MM.1S (cell line): Measurements from ENCODE around the gene RADIL.

Source experiments
- DNase-seq: peaks from one replicate; pipeline ENCODE4 v3.0.0-alpha.2; 2015
- H2AFZ ChIP-seq: fragments of 300-600 bp; sonication (generic); 2 replicates; pipeline ENCODE4 v1.6.0; 2016; ENCODE audit warnings: antibody characterized with exemption, low read length
- H3F3A ChIP-seq: fragments of 300-600 bp; sonication (generic); 2 replicates; pipeline ENCODE4 v1.6.1; 2016; ENCODE audit warnings: mild to moderate bottlenecking, antibody characterized with exemption, low read length, moderate library complexity, mixed read lengths; ENCODE audit not compliant: insufficient read depth
- H3K27ac ChIP-seq: fragments of 300-600 bp; sonication (generic); 2 replicates; pipeline ENCODE4 v1.5.1; 2016; ENCODE audit warnings: mild to moderate bottlenecking, low read length
- H3K27me3 ChIP-seq: fragments of 300-600 bp; sonication (generic); replicated peaks from 2 replicates; pipeline ENCODE4 v1.6.0; 2016; ENCODE audit warnings: low read length; ENCODE audit not compliant: insufficient read depth
- H3K36me3 ChIP-seq: fragments of 300-600 bp; sonication (generic); replicated peaks from 2 replicates; pipeline ENCODE4 v1.6.1; 2016; ENCODE audit warnings: mild to moderate bottlenecking, low read length, mixed read lengths; ENCODE audit not compliant: insufficient read depth
- H3K4me1 ChIP-seq: fragments of 300-600 bp; sonication (generic); 2 replicates; pipeline ENCODE4 v1.6.1; 2016; ENCODE audit warnings: low read length, mixed read lengths
- H3K4me2 ChIP-seq: fragments of 300-600 bp; sonication (generic); 2 replicates; pipeline ENCODE4 v1.6.0; 2016; ENCODE audit warnings: low read depth, low read length
- H3K4me3 ChIP-seq: fragments of 300-600 bp; sonication (generic); 2 replicates; pipeline ENCODE4 v1.5.1; 2016; ENCODE audit warnings: low read length, mixed read lengths
- H3K79me2 ChIP-seq: fragments of 300-600 bp; sonication (generic); 2 replicates; pipeline ENCODE4 v1.6.1; 2016; ENCODE audit warnings: mixed run types, low read length, mixed read lengths
- H3K9ac ChIP-seq: fragments of 300-600 bp; sonication (generic); 2 replicates; pipeline ENCODE4 v1.6.1; 2016; ENCODE audit warnings: low read length, mixed read lengths
- H3K9me2 ChIP-seq: fragments of 300-600 bp; sonication (generic); replicated peaks from 2 replicates; pipeline ENCODE4 v1.6.1; 2016; ENCODE audit warnings: mild to moderate bottlenecking, low read length, mixed read lengths; ENCODE audit not compliant: insufficient read depth
- H3K9me3 ChIP-seq: fragments of 300-600 bp; sonication (generic); replicated peaks from 2 replicates; pipeline ENCODE4 v1.6.1; 2016; ENCODE audit warnings: mild to moderate bottlenecking, low read length, mixed read lengths; ENCODE audit not compliant: insufficient read depth
- H4K20me1 ChIP-seq: fragments of 300-600 bp; sonication (generic); 2 replicates; pipeline ENCODE4 v1.6.1; 2016; ENCODE audit warnings: mild to moderate bottlenecking, low read length, moderate library complexity, mixed read lengths; ENCODE audit not compliant: insufficient read depth
- CTCF ChIP-seq: fragments of 300-600 bp; sonication (generic); IDR thresholded peaks from 2 replicates; pipeline ENCODE4 v1.5.1; 2016; ENCODE audit warnings: antibody characterized with exemption, low read length, mixed read lengths
- EZH2 ChIP-seq: fragments of 300-600 bp; sonication (generic); optimal IDR thresholded peaks from 2 replicates; pipeline ENCODE3; 2017; ENCODE audit warnings: low read depth, mild to moderate bottlenecking, antibody characterized with exemption, low read length, mixed read lengths
- EZH2phosphoT487 ChIP-seq: fragments of 300-600 bp; sonication (generic); IDR thresholded peaks from 2 replicates; pipeline ENCODE4 v1.6.1; 2018; ENCODE audit warnings: antibody characterized with exemption, low read length

The RADIL gene

GRCh38 chr7:4817178-4817901 lies 66.2 kb downstream of the RADIL start:
- Histone ChIP-seq H3K9me3 (no peaks in the 10 kb centered on the region), H3K79me2 (no peaks in the 10 kb centered on the region), H4K20me1 (no peaks in the 10 kb centered on the region), H3K27ac (no peak overlapping the region), H3K4me3 (no peak overlapping the region), H3K27me3 (peaks cover 69% of the 10 kb centered on the region), H3K9ac (no peak overlapping the region), H3K4me2 (no peak overlapping the region), H3K36me3 (no peaks in the 10 kb centered on the region), H3F3A (no peaks in the 10 kb centered on the region), H2AFZ (no peak overlapping the region), H3K9me2 (no peaks in the 10 kb centered on the region), H3K4me1 (no peaks in the 10 kb centered on the region)
- no peak for DNase-seq
- TF ChIP-seq EZH2 (no peak), CTCF (no peak), EZH2phosphoT487 (no peak)

GRCh38 chr7:4816419-4817080 lies 67.0 kb downstream of the RADIL start:
- peaks cover 69% of the 10 kb centered on the region for H3K27me3 ChIP-seq
- DNase-seq = no peak
- H2AFZ ChIP-seq = no peak overlapping the region
- H3F3A ChIP-seq = no peaks in the 10 kb centered on the region
- H3K27ac ChIP-seq = no peak overlapping the region
- no peaks in the 10 kb centered on the region for H3K4me1 ChIP-seq
- H3K4me2 ChIP-seq = no peak overlapping the region
- H3K9ac ChIP-seq = no peak overlapping the region
- TF ChIP-seq EZH2phosphoT487 (no peak), EZH2 (no peak), CTCF (no peak)
- no peaks in the 10 kb centered on the region for H3K9me2 ChIP-seq
- no peaks in the 10 kb centered on the region for H3K79me2 ChIP-seq
- H4K20me1 ChIP-seq = no peaks in the 10 kb centered on the region
- H3K36me3 ChIP-seq = no peaks in the 10 kb centered on the region
- no peaks in the 10 kb centered on the region for H3K9me3 ChIP-seq
- H3K4me3 ChIP-seq = no peak overlapping the region

GRCh38 chr7:4815609-4816418 lies 67.7 kb downstream of the RADIL start:
- H3F3A ChIP-seq = no peaks in the 10 kb centered on the region
- H3K27ac ChIP-seq = no peak overlapping the region
- no peaks in the 10 kb centered on the region for H3K9me3 ChIP-seq
- H3K9ac ChIP-seq = no peak overlapping the region
- no peak overlapping the region for H3K4me2 ChIP-seq
- no peak overlapping the region for H2AFZ ChIP-seq
- no peak overlapping the region for H3K4me3 ChIP-seq
- TF ChIP-seq EZH2 (no peak), EZH2phosphoT487 (no peak), CTCF (no peak)
- H3K4me1 ChIP-seq = no peaks in the 10 kb centered on the region
- no peaks in the 10 kb centered on the region for H3K36me3 ChIP-seq
- no peaks in the 10 kb centered on the region for H3K79me2 ChIP-seq
- peaks cover 66% of the 10 kb centered on the region for H3K27me3 ChIP-seq
- DNase-seq = no peak
- no peaks in the 10 kb centered on the region for H3K9me2 ChIP-seq
- H4K20me1 ChIP-seq = no peaks in the 10 kb centered on the region
